Pancreas (tissue), 10 donors: Measurements from ENCODE around the gene CYP1A2. TPM values are rescaled to one million over a fixed set of nuclear protein-coding genes. Genes with fewer than 3 reads are reported as not detected.
A peak's percentile ranks its signal among the peaks of the same experiment; 100 is the strongest.

Experiments
- ATAC-seq, 4 donors: fragments of 200-7000 bp; cut with Tn5 transposase; one replicate each; pipeline versions ENCODE4 v1.8.0 to v1.9.1; 2020; ENCODE audit warnings: mild to moderate bottlenecking in 4 of 4, moderate library complexity in 4 of 4
- DNase-seq, 6 donors: peaks; one replicate each; pipeline ENCODE4 v3.0.0-alpha.2; 2020
- FAIRE-seq: peaks from 2 replicates; lab custom pipeline; 2012; peaks lifted over from hg19 to GRCh38; lab: Jason Lieb, UNC
- H3K27ac ChIP-seq, 4 donors: fragments of 200-600 bp; sonication (generic); 1 replicate in 3 of 4; 2 replicates in 1 of 4; pipeline versions ENCODE4 v1.5.0 to v1.8.0; 2020
- H3K27me3 ChIP-seq, 4 donors: fragments of 200-600 bp; one replicate each; pipeline ENCODE4 v1.8.0; 2021
- H3K36me3 ChIP-seq, 3 donors: fragments of 200-600 bp; sonication (generic) in 1 of 3; one replicate each; pipeline versions ENCODE4 v1.5.0 to v1.8.0; 2020 to 2021
- H3K4me1 ChIP-seq, 3 donors: fragments of 200-600 bp; one replicate each; pipeline ENCODE4 v1.8.0; 2021
- H3K4me3 ChIP-seq, 4 donors: fragments of 200-600 bp; sonication (generic) in 2 of 4; one replicate each; pipeline versions ENCODE4 v1.5.0 to v1.8.0; 2020 to 2021
- H3K9me3 ChIP-seq, 4 donors: fragments of 200-600 bp; one replicate each; pipeline ENCODE4 v1.8.0; 2021
- CTCF ChIP-seq, 4 donors: fragments of 200-600 bp; sonication (generic) in 3 of 4; IDR thresholded peaks; one replicate each; pipeline versions ENCODE4 v1.5.0 to v1.8.0; 2021; ENCODE audit warnings: antibody characterized with exemption in 4 of 4
- WGBS, 2 donors: extraction: QIAGEN DNeasy Blood & Tissue Kit; methylation state at CpG; one replicate each; pipeline ENCODE4 v1.1.7; 2013; 5-methylcytosine and 5-hydroxymethylcytosine counted together
- intact Hi-C, 3 donors: fragments of 100-400 bp; cut with DNase I; formaldehyde crosslinking; loops; one replicate each; pipeline versions ENCODE4 v1.11.1 to v1.14.2; 2022
- polyA plus RNA-seq, 2 donors: library from polyadenylated mRNA; stranded (reverse); fragments of 200-250 nt; gene quantifications; one replicate each; pipeline ENCODE4 v1.2.3, GENCODE V29; 2013
- total RNA-seq, 6 donors: library from RNA; stranded (reverse); fragmentation: NEBNext Ultra II Directional in 4 of 6; extraction: Animal tissue kit (Norgen Biotek cat#: 25700) in 4 of 6; gene quantifications; one replicate each; pipeline versions ENCODE4 v1.2.1 to v1.2.4, GENCODE V29; 2021 to 2023
- donor health status: healthy with polysubstance abuse.
- donor health status: DM: no; HTN: no; CAD: no; lungs with moderate emphysema.
- donor health status: DM: no; HTN: no; CAD: no.
- donor health status: control.
- donor health status: control.
- donor health status: Bipolar disorder and iron deficiency.
- donor health status: DM: yes; HTN: yes; CAD: no.
- donor health status: DM: no; HTN: no; CAD: no.
- donor health status: DM: no; HTN: no; CAD: no.
- donor health status: DM: yes; HTN: yes; CAD: no.

The CYP1A2 gene
- total and polyA plus RNA-seq, 8 donors, result 0.06 TPM; not detected in 7

DNA sequence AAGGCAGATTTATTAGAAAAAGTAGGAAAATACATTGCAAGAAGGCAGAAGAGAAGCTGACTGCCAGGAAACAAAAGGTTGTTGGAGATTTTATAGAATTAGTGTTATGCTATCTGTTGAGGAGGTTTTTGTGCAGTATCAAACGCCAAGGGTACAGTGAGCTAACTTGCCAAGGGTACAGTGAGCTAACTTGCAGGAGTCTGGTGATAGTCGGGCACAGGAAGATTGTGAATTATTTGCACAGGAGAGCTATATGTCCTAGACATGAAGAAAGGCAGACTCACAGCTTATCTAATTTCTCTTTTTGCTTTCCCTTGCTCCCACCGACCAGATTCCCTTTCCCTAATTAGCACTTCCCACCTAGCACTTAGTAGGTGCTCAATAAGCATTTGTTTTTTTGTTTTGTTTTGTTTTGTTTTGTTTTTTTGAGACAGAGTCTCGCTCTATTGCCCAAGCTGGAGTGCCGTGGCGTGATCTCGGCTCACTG, 30.6 kb downstream of the CYP1A2 start:
- Histone ChIP-seq H3K9me3 (no peaks in the 10 kb centered on the region), H3K27me3 (no peaks in the 10 kb centered on the region), H3K4me1 (peaks cover 0 to 20% (median 3%) of the 10 kb centered on the region in 3 donors), H3K36me3 (no peaks in the 10 kb centered on the region), H3K4me3 (no peak overlapping the region), H3K27ac (no peak overlapping the region)
- no peak for TF ChIP-seq CTCF (IDR thresholded peaks at IDR 0.05)
- FAIRE-seq, result no peak
- intact Hi-C loops, result loop anchor here in 1 of 3 donors (10.0 kb wide), 1 partner anchor 166 kb away; no protein-coding TSS in a partner anchor
- no peak for DNase-seq
- WGBS, 2 donors, result 77% methylated on average over 7 of the region's 7 CpGs
- ATAC-seq, result no peak

DNA sequence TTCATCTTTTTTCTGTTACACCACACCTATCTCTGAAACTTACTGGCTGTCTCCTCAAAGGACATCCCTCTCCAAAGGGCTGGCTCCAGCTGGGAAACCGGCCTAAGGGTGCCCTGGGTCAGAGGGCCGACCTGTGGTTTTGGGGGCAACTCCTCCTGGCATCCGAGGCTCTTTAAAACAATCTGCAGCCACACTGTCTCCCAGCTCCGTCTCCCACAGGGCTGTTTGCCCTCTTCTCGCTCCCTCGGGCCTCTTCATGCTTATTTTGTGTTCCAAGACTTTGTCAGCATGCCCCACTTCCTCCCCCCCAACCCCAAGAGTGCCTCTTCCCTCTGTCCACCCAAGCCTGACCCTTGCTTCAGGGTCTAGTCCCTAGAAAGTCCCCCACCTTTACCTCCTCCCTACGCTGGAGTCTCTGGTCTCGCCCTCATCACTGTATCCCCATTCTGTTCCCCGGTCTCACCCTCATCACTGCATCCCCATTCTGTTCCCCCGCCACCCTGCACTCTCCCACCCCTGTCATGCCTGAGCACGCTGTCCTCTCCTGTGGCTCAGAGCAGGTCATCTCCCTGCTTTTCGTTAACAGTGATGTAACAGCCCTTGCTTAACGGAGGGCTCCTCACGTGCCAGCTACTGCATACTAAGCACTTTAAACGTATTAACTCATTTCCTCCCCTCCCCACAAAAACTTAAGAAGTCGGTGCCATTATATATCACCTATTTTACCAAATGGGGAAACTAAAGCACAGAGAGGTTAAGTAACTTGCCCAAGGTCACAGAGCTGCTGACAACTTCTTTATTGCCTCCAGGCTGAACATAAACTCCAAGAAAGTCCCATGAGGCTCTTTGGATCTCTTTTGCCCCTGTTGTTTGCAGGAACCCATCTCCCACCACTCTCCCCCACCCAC, 32.1 kb downstream of the CYP1A2 start:
- WGBS, 2 donors, result 54 to 66% methylated on average over 16 of the region's 16 CpGs
- H3K36me3 ChIP-seq, result no peaks in the 10 kb centered on the region
- peak overlapping the region in 1 of 4 donors; percentile 79 for H3K4me3 ChIP-seq
- H3K4me1 ChIP-seq, result peaks cover 0 to 20% (median 3%) of the 10 kb centered on the region in 3 donors
- no peak for ATAC-seq
- H3K27ac ChIP-seq, result no peak overlapping the region
- intact Hi-C loops, result loop anchor here in 1 of 3 donors (5.0 kb wide), 1 partner anchor 57 kb away; no protein-coding TSS in a partner anchor
- H3K27me3 ChIP-seq, result no peaks in the 10 kb centered on the region
- no peak for DNase-seq
- FAIRE-seq, result no peak
- no peak for TF ChIP-seq CTCF (IDR thresholded peaks at IDR 0.05)
- no peaks in the 10 kb centered on the region for H3K9me3 ChIP-seq

DNA sequence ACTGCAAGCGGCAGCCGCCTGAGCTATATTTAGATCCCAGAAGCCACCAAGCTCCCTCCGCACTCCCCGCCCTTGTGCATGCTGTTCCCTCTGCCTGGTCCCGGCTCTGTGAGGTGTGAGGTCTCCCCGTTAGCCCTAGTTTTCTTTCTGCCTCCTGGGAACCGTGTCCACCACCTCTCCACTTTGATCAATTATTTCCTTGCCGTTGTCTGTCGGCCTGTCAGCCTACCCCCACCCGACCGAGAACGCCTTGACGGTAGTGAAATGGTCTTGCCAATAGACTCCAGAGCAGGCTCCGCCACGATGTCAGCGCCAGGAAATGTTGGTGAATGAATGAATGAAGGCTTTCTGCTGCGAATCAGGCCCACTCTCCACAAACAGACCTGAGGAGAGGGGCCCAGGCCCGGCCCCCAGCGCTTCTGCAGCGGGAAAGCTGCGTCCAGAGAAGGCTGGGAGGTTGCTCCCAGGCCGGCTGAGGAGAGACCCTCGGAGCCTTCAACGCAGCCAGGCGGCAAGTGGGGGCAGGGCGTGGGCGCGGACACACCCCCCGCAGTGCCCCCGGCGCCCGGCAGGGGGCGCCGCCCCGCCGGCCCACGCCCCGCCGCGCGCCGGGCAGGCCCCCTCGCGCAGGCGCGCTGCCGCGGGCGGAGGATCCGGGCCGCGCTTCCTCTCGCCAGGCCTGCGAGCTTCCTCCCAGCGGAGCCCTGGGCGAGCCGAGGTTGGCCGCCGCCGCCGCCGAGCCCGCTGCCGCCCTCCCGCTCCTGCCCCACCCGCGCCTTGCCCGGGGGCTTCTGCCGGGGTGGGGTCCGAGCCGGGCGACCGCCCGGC, 33.0 kb downstream of the CYP1A2 start, which contains the start of gene CSK:
Gene CSK (plus strand): TSS at position 650 of the 828 bp plus-strand sequence. CDS start 16,218 bp downstream, outside the sequence.
- 0 to 1% methylated on average over 55 to 74 of the region's 74 CpGs for WGBS, 2 donors
- Histone ChIP-seq H3K4me3 (peak within 1 kb of the TSS; percentile 53 to 79 (median 70)), H3K27me3 (no peaks in the 10 kb centered on the region), H3K4me1 (peaks cover 0 to 20% (median 3%) of the 10 kb centered on the region in 3 donors), H3K27ac (peak within 1 kb of the TSS in 3 of 4 donors; percentile 44 to 54 (median 46)), H3K36me3 (no peaks in the 10 kb centered on the region), H3K9me3 (no peaks in the 10 kb centered on the region)
- DNase-seq (peak; percentile 57 to 91 (median 82)), ATAC-seq (peak; percentile 78 to 88 (median 82)), FAIRE-seq (no peak)
- intact Hi-C loops, result loop anchor here in 1 of 3 donors (5.0 kb wide), 1 partner anchor 56 kb away; no protein-coding TSS in a partner anchor
- peak; percentile 24 to 56 (median 40) for TF ChIP-seq CTCF (IDR thresholded peaks at IDR 0.05)

GRCh38 chr15:74782259-74783071, 33.8 kb downstream of the CYP1A2 start:
- H3K27me3 ChIP-seq, result no peaks in the 10 kb centered on the region
- no peak for TF ChIP-seq CTCF (IDR thresholded peaks at IDR 0.05)
- WGBS, 2 donors, result 0 to 1% methylated on average over 48 to 72 of the region's 72 CpGs
- intact Hi-C loops, result loop anchor here in 1 of 3 donors (5.0 kb wide), 1 partner anchor 55 kb away; no protein-coding TSS in a partner anchor
- H3K4me3 ChIP-seq, result peak overlapping the region; percentile 53 to 79 (median 70)
- DNase-seq, result peak in 2 of 6 donors; percentile 38 to 74
- FAIRE-seq, result no peak
- H3K36me3 ChIP-seq, result no peaks in the 10 kb centered on the region
- peaks cover 0 to 22% (median 3%) of the 10 kb centered on the region in 3 donors for H3K4me1 ChIP-seq
- ATAC-seq, result peak; percentile 13 to 51 (median 22)
- peak overlapping the region in 3 of 4 donors; percentile 44 to 54 (median 46) for H3K27ac ChIP-seq
- no peaks in the 10 kb centered on the region for H3K9me3 ChIP-seq
